ENCODE measurements around the gene PRLR.

The PRLR gene

GRCh38 chr5:35082530-35082929 lies 147.8 kb downstream of the PRLR start:
- DNase-seq (ENCODE audit: low spot score), result no peak

GRCh38 chr5:35081134-35081533 lies 149.2 kb downstream of the PRLR start:
- no peak for DNase-seq (ENCODE audit: low spot score)

GRCh38 chr5:35073160-35073559 lies 157.1 kb downstream of the PRLR start:
- DNase-seq (ENCODE audit: low spot score), result no peak

GRCh38 chr5:35069188-35069587 lies 161.1 kb downstream of the PRLR start:
- no peak for DNase-seq (ENCODE audit: low spot score)

GRCh38 chr5:35067985-35068384 lies 162.3 kb downstream of the PRLR start:
- DNase-seq (ENCODE audit: low spot score), result no peak

GRCh38 chr5:35066260-35066795 lies 164.0 kb downstream of the PRLR start:
- DNase-seq (ENCODE audit: low spot score), result no peak

GRCh38 chr5:35063414-35063813 lies 166.9 kb downstream of the PRLR start:
- DNase-seq (ENCODE audit: low spot score), result no peak

- DNase-seq (ENCODE audit: low spot score), result no peak
Measured at GRCh38 chr5:35061211-35061770, 169.0 kb downstream of the PRLR start.

GRCh38 chr5:35060236-35060635 lies 170.1 kb downstream of the PRLR start:
- no peak for DNase-seq (ENCODE audit: low spot score)

GRCh38 chr5:35059251-35059650 lies 171.0 kb downstream of the PRLR start:
- no peak for DNase-seq (ENCODE audit: low spot score)

GRCh38 chr5:35058374-35058788 lies 171.9 kb downstream of the PRLR start:
- DNase-seq (ENCODE audit: low spot score), result peak; percentile 18

GRCh38 chr5:35056686-35057085 lies 173.6 kb downstream of the PRLR start:
- no peak for DNase-seq (ENCODE audit: low spot score)

- DNase-seq (ENCODE audit: low spot score), result no peak
Measured at GRCh38 chr5:35052838-35053237, 177.4 kb downstream of the PRLR start.

GRCh38 chr5:35050541-35051126 lies 179.7 kb downstream of the PRLR start:
- no peak for DNase-seq (ENCODE audit: low spot score)

GRCh38 chr5:35048910-35049309 lies 181.4 kb downstream of the PRLR start:
- DNase-seq (ENCODE audit: low spot score), result no peak

- DNase-seq (ENCODE audit: low spot score), result no peak
Measured at GRCh38 chr5:35047785-35048404, 182.4 kb downstream of the PRLR start, which contains the start of gene AGXT2. TSS of gene AGXT2 (minus strand) at chr5:35047949. CDS start at chr5:35047892, 57 bp downstream.

GRCh38 chr5:35046774-35047173 lies 183.5 kb downstream of the PRLR start:
- no peak for DNase-seq (ENCODE audit: low spot score)

GRCh38 chr5:35045280-35045679 lies 185.0 kb downstream of the PRLR start:
- DNase-seq (ENCODE audit: low spot score), result no peak

- DNase-seq (ENCODE audit: low spot score), result no peak
Measured at GRCh38 chr5:35044649-35045048, 185.6 kb downstream of the PRLR start.

GRCh38 chr5:35042781-35043180 lies 187.5 kb downstream of the PRLR start:
- no peak for DNase-seq (ENCODE audit: low spot score)

- DNase-seq (ENCODE audit: low spot score), result no peak
Measured at GRCh38 chr5:35041261-35041660, 189.0 kb downstream of the PRLR start.

- no peak for DNase-seq (ENCODE audit: low spot score)
Measured at GRCh38 chr5:35038891-35039290, 191.4 kb downstream of the PRLR start.

- no peak for DNase-seq (ENCODE audit: low spot score)
Measured at GRCh38 chr5:35036536-35036935, 193.8 kb downstream of the PRLR start.
